Neutrophil (primary cell): Measurements from ENCODE around the gene HOXB8.

Experiments used
- H3K27ac ChIP-seq: fragments of 200-600 bp; sonication (generic); 2 replicates; pipeline ENCODE4 v1.5.1; 2016; ENCODE audit warnings: mild to moderate bottlenecking, moderate library complexity
- H3K27me3 ChIP-seq: fragments of 200-600 bp; sonication (generic); 2 replicates; pipeline ENCODE4 v1.6.0; 2016; ENCODE audit warnings: mild to moderate bottlenecking
- H3K36me3 ChIP-seq: fragments of 200-600 bp; sonication (generic); 2 replicates; pipeline ENCODE4 v1.5.1; 2017
- H3K4me1 ChIP-seq, 2 experiments: fragments of 200-600 bp in 1 of 2; sonication (generic) in 1 of 2; 1 replicate in 1 of 2; 2 replicates in 1 of 2; pipeline versions ENCODE4 v1.5.1 to v1.6.1; 2013 to 2016; ENCODE audit warnings: low read depth in 1 of 2, low read length in 1 of 2, mild to moderate bottlenecking in 1 of 2, moderate library complexity in 1 of 2; ENCODE audit not compliant: control insufficient read depth in 1 of 2, insufficient read depth in 1 of 2
- H3K4me3 ChIP-seq, 2 experiments: fragments of 200-600 bp in 1 of 2; sonication (generic) in 1 of 2; 1 replicate in 1 of 2; 2 replicates in 1 of 2; pipeline ENCODE4 v1.5.1; 2013 to 2016; ENCODE audit warnings: low read depth in 1 of 2, low read length in 1 of 2, mild to moderate bottlenecking in 1 of 2, moderate library complexity in 1 of 2
- H3K9me3 ChIP-seq: fragments of 200-600 bp; sonication (generic); 2 replicates; pipeline ENCODE4 v1.5.1; 2016
- CTCF ChIP-seq: fragments of 200-600 bp; sonication (generic); IDR thresholded peaks from 2 replicates; pipeline ENCODE4 v1.5.1; 2016; ENCODE audit warnings: antibody characterized with exemption

HOXB8 gene

GRCh38 chr17:48626245-48627117, 11.4 kb upstream of the HOXB8 start, which contains the start of gene HOXB9:
HOXB9 (minus strand) TSS chr17:48626358; CDS start chr17:48626269, 89 bp downstream.
- Histone ChIP-seq H3K27me3 (peaks cover 100% of the 10 kb centered on the region), H3K27ac (no peak within 1 kb of the TSS), H3K36me3 (no peaks in the 10 kb centered on the region), H3K9me3 (no peaks in the 10 kb centered on the region), H3K4me1 (peaks cover 0 to 6% of the 10 kb centered on the region in 2 experiments), H3K4me3 (no peak within 1 kb of the TSS)
- no peak for TF ChIP-seq CTCF

GRCh38 chr17:48625495-48626244, 10.6 kb upstream of the HOXB8 start:
- no peak for TF ChIP-seq CTCF
- Histone ChIP-seq H3K4me1 (peaks cover 0 to 6% of the 10 kb centered on the region in 2 experiments), H3K9me3 (no peaks in the 10 kb centered on the region), H3K4me3 (no peak overlapping the region), H3K27ac (no peak overlapping the region), H3K27me3 (peaks cover 100% of the 10 kb centered on the region), H3K36me3 (no peaks in the 10 kb centered on the region)

- H3K4me1 ChIP-seq, result peaks cover 0 to 6% of the 10 kb centered on the region in 2 experiments
- peaks cover 100% of the 10 kb centered on the region for H3K27me3 ChIP-seq
- H3K9me3 ChIP-seq, result no peaks in the 10 kb centered on the region
- H3K4me3 ChIP-seq, result no peak overlapping the region
- H3K27ac ChIP-seq, result no peak overlapping the region
- TF ChIP-seq CTCF, result no peak
- no peaks in the 10 kb centered on the region for H3K36me3 ChIP-seq
Observed at GRCh38 chr17:48624544-48625494, 9.7 kb upstream of the HOXB8 start.

GRCh38 chr17:48624118-48624517, 9.0 kb upstream of the HOXB8 start:
- H3K4me3 ChIP-seq, result no peak overlapping the region
- no peaks in the 10 kb centered on the region for H3K9me3 ChIP-seq
- peaks cover 100% of the 10 kb centered on the region for H3K27me3 ChIP-seq
- TF ChIP-seq CTCF, result no peak
- H3K36me3 ChIP-seq, result no peaks in the 10 kb centered on the region
- peaks cover 0 to 6% of the 10 kb centered on the region in 2 experiments for H3K4me1 ChIP-seq
- H3K27ac ChIP-seq, result no peak overlapping the region

- H3K4me1 ChIP-seq, result peaks cover 0 to 6% of the 10 kb centered on the region in 2 experiments
- no peak overlapping the region for H3K4me3 ChIP-seq
- no peak for TF ChIP-seq CTCF
- H3K9me3 ChIP-seq, result no peaks in the 10 kb centered on the region
- peaks cover 100% of the 10 kb centered on the region for H3K27me3 ChIP-seq
- no peaks in the 10 kb centered on the region for H3K36me3 ChIP-seq
- no peak overlapping the region for H3K27ac ChIP-seq
Observed at GRCh38 chr17:48623583-48623982, 8.5 kb upstream of the HOXB8 start.
